Raji (cell line): ENCODE data around the gene SIGLEC6.

Experiments
- POLR2A ChIP-seq: IDR thresholded peaks from 2 replicates; pipeline ENCODE4 v1.6.1; 2011; ENCODE audit warnings: low read depth, low read length, control low read depth; ENCODE audit not compliant: insufficient read depth

Gene SIGLEC6

GRCh38 chr19:51530616-51531015 is 854 bp downstream of the SIGLEC6 start:
- TF ChIP-seq POLR2A = no peak

- no peak for TF ChIP-seq POLR2A
Observed at GRCh38 chr19:51529301-51529700, 2.2 kb downstream of the SIGLEC6 start.

- no peak for TF ChIP-seq POLR2A
Observed at GRCh38 chr19:51525651-51526050, 5.8 kb downstream of the SIGLEC6 start.

- TF ChIP-seq POLR2A = no peak
Observed at GRCh38 chr19:51524666-51525264, 6.7 kb downstream of the SIGLEC6 start.

- TF ChIP-seq POLR2A = no peak
Observed at GRCh38 chr19:51521781-51522180, 9.7 kb downstream of the SIGLEC6 start.

GRCh38 chr19:51521357-51521756 is 10.1 kb downstream of the SIGLEC6 start:
- no peak for TF ChIP-seq POLR2A

GRCh38 chr19:51520728-51521127 is 10.7 kb downstream of the SIGLEC6 start:
- TF ChIP-seq POLR2A = no peak

- no peak for TF ChIP-seq POLR2A
Observed at GRCh38 chr19:51514866-51515481, 16.5 kb downstream of the SIGLEC6 start.

- TF ChIP-seq POLR2A = no peak
Observed at GRCh38 chr19:51513968-51514367, 17.5 kb downstream of the SIGLEC6 start.

GRCh38 chr19:51511353-51511752 is 20.1 kb downstream of the SIGLEC6 start:
- TF ChIP-seq POLR2A = no peak

GRCh38 chr19:51509823-51510660 is 21.4 kb downstream of the SIGLEC6 start:
- TF ChIP-seq POLR2A = no peak

GRCh38 chr19:51508059-51508733 is 23.3 kb downstream of the SIGLEC6 start:
- no peak for TF ChIP-seq POLR2A

- TF ChIP-seq POLR2A = no peak
Observed at GRCh38 chr19:51507640-51508058, 23.8 kb downstream of the SIGLEC6 start.

- no peak for TF ChIP-seq POLR2A
Observed at GRCh38 chr19:51507192-51507591, 24.3 kb downstream of the SIGLEC6 start.

GRCh38 chr19:51505904-51506303 is 25.6 kb downstream of the SIGLEC6 start:
- no peak for TF ChIP-seq POLR2A
